TTC549 (cell line): ENCODE results near the gene HSPH1.
"Not testable (repeated sequence)": the region's sequence is repeated elsewhere in the genome, so short reads cannot be mapped to it uniquely, and the experiment has no call there.

Experiments used
- FAIRE-seq: peaks from 2 replicates; lab custom pipeline; 2012; peaks lifted over from hg19 to GRCh38; lab: Jason Lieb, UNC

The HSPH1 gene

GRCh38 chr13:31124204-31124603 is 37.5 kb downstream of the HSPH1 start:
- FAIRE-seq, result no peak

- FAIRE-seq, result no peak
These were observed 39.0 kb downstream of the HSPH1 start for GRCh38 chr13:31122544-31123260.

GRCh38 chr13:31122143-31122542 is 39.6 kb downstream of the HSPH1 start:
- FAIRE-seq, result no peak

GRCh38 chr13:31121379-31122140 is 40.1 kb downstream of the HSPH1 start:
- FAIRE-seq, result no peak

GRCh38 chr13:31119966-31120700 is 41.6 kb downstream of the HSPH1 start:
- FAIRE-seq, result no peak

GRCh38 chr13:31119526-31119925 is 42.2 kb downstream of the HSPH1 start:
- no peak for FAIRE-seq

- no peak for FAIRE-seq
These were observed 45.5 kb downstream of the HSPH1 start for GRCh38 chr13:31116224-31116623.

GRCh38 chr13:31115616-31116015 is 46.1 kb downstream of the HSPH1 start:
- FAIRE-seq, result no peak

- no peak for FAIRE-seq
These were observed 47.1 kb downstream of the HSPH1 start for GRCh38 chr13:31114641-31115040.

GRCh38 chr13:31111136-31111535 is 50.6 kb downstream of the HSPH1 start:
- no peak for FAIRE-seq

GRCh38 chr13:31110617-31111016 is 51.1 kb downstream of the HSPH1 start:
- no peak for FAIRE-seq

GRCh38 chr13:31110169-31110568 is 51.5 kb downstream of the HSPH1 start:
- no peak for FAIRE-seq

- FAIRE-seq, result no peak
These were observed 54.6 kb downstream of the HSPH1 start for GRCh38 chr13:31107109-31107508.

- no peak for FAIRE-seq
These were observed 55.8 kb downstream of the HSPH1 start for GRCh38 chr13:31105856-31106255.

GRCh38 chr13:31105020-31105795 is 56.5 kb downstream of the HSPH1 start:
- FAIRE-seq, result no peak

- no peak for FAIRE-seq
These were observed 58.8 kb downstream of the HSPH1 start for GRCh38 chr13:31102905-31103304.

GRCh38 chr13:31101472-31102170 is 60.1 kb downstream of the HSPH1 start:
- no peak for FAIRE-seq

- no peak for FAIRE-seq
These were observed 61.0 kb downstream of the HSPH1 start for GRCh38 chr13:31100721-31101120.

GRCh38 chr13:31097911-31098434 is 63.7 kb downstream of the HSPH1 start:
- not testable (repeated sequence) for FAIRE-seq

- FAIRE-seq, result no peak
These were observed 64.9 kb downstream of the HSPH1 start for GRCh38 chr13:31096654-31097302.
